ENCODE data around the gene RAB15.

Gene RAB15

GRCh38 chr14:64971943-64972791 is at the start of gene RAB15:
Gene RAB15, minus strand, starts transcription at chr14:64972336. Its CDS starts 260 bp downstream, at chr14:64972076.
- peak in 1 of 4 experiments; percentile 46 for DNase-seq

DNA sequence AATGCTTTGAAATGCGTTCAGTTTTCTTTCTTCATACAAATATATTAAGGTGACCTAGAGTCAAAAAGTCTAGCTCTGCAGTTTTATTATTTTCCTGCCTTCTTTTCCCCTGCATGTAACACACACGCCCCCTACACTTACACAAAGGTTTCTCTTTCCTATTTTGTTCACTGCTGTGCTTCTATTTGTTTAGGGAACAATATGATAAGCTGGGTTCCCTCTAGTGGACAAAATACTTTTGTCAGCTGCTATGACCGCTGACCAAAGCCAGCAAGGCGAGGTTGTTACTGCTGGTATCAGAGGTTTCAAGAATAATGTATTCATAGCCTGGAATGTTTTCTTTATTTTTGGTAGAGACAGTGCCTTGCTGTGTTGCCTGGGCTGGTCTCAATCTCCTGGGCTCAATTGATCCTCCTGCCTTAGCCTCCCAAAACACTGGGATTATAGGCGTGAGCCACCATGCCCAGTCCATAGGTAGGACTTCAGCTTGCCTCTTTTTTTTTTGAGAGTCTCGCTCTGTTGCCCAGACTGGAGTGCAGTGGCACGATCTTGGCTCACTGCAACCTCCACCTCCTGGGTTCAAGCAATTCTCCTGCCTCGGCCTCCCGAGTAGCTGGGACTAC is 47.9 kb upstream of the RAB15 start:
- no peak for DNase-seq

DNA sequence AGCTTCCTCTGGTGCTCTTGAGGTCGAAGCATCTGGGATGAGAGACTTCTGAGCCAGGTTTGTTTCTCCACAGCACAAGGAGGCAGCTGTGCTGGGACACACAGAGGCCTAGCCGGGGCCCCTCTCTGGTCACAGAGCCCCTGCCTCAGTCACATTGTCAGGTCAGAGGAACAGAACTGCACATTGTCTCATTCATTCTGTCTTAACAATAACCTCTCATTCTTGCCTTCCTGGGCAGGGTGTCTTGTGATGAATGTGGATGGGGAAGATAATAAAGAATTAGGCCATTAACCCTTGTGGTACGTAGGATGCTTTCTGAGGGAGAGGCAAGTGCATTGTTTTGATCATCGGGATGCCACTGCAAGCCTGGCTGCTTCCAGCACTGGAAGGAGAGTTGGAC is 44.3 kb upstream of the RAB15 start:
- DNase-seq: no peak

GRCh38 chr14:65015391-65015790 is 43.3 kb upstream of the RAB15 start:
- DNase-seq: no peak

GRCh38 chr14:65012353-65012752 is 40.2 kb upstream of the RAB15 start:
- DNase-seq: no peak

DNA sequence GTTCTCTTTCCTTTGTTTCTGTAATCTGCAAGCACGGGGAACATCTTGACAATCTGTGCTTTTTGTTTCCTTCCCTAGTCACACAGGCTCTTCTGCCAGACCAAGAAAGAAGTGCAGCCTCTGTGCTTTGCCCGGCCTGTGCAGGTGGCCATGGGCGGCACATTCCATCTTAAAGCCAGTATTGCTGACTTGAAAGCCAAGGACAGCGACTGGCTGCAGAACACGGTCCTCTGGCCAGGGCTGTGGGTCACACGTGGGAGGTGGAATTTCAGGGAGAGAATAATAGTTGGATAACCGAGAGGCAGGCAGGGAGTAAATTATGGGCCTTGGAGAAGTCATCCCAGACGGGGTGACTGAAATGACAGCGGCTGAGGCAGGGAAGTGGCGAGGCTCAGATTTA is 39.4 kb upstream of the RAB15 start:
- DNase-seq: no peak

DNA sequence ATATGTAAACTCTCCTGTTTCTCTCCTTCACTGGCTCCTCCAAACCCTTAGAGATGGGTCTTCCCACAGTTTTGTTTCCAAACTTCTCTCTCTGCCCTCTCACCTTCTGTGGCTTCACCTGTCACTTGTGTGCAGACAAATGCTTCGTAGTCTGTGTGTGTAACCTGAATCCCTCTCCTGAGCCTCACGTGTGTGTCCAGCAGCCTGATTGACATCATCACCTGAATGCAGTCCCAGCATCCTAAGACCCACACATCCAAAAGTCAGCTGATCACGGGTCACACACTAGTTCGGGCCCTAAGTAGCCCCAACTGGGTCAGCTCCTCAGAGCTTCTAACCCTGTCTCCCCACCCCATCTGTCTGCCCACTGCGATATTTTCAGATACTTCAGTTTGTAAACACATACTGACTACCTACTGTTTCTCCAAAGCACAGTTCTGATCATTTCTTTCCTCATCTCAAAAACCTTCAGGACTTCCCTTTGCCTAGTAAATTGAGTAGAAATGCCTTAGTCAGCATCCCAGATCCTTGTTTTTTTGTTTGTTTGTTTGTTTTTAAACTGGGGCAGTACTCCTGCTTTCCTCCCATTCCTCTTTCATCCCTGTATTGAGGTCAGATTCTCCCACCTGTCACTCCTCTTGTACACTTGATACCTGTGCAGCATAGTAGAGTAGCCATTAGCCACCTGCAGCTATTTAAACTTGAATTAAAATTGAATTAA is 38.2 kb upstream of the RAB15 start:
- no peak for DNase-seq

- no peak for DNase-seq
These were observed 35.1 kb upstream of the RAB15 start for GRCh38 chr14:65007202-65007601.

DNA sequence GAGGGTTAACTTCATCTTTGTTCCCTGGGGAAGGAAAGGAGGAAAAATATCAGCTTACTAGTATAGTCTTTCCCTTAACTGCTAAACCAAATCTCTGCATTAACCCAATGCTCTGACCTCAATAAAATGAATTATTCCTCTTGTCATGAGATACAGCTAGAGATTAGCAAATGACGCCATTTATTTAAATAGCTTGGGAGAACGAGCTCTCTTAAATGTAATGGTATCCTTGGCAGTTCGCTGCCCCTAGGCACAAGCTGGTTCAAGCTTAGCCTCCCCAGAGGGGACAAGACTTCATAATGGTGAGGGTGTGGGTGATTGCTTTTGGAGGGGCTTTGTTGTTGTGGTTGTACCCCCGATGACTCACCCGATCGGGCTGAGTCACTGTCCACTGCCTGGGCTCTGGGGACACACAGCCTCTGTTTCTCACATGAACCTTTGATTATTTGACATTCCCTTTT is 34.2 kb upstream of the RAB15 start:
- no peak for DNase-seq

GRCh38 chr14:65003394-65003793 is 31.3 kb upstream of the RAB15 start:
- no peak for DNase-seq

GRCh38 chr14:65002586-65003210 is 30.6 kb upstream of the RAB15 start:
- DNase-seq: no peak

DNA sequence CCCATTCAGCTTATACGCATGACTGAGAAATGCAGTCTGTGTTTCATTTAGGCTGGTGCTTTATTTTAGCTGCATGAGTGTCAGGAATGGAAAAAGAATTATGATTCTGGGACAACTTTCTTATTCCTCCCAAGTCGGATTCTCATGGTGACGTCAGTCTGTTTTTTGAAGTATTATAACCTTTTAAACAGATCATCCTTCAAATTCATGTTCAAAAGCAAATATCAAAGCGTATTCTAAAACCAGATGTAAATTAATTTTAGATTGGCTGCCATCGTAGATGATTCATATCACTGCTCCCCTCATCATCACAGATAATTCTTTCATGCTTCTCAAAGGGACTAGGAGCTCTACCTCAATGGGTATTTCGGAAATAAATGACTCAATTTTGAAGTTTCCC is 29.6 kb upstream of the RAB15 start:
- DNase-seq: no peak

GRCh38 chr14:65000898-65001591 is 28.9 kb upstream of the RAB15 start:
- no peak for DNase-seq

DNA sequence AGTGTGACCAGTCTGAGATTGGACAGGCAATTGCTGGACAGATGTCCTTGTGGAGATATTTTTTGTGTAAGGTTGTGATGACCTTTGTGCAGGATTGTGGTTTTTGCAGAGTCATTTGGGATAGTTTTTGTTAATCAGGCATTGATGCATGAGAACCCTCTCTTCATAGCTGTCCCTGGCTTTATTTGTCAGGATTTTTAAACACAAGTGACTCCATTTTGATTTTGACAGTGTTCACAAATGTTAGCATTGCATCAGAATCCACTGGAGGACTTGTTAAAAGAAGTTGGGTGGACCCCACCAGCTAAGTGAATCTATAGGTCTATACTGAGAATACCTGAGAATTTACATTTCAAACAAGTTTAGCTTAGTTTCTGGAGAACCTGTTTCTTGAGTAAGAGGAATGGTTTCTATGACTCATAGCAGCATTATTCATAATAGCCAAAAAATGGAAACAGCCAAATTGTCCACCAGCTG is 26.4 kb upstream of the RAB15 start:
- DNase-seq: no peak

GRCh38 chr14:64997108-64997794 is 25.1 kb upstream of the RAB15 start:
- DNase-seq: no peak

GRCh38 chr14:64995291-64995690 is 23.2 kb upstream of the RAB15 start:
- DNase-seq: no peak

DNA sequence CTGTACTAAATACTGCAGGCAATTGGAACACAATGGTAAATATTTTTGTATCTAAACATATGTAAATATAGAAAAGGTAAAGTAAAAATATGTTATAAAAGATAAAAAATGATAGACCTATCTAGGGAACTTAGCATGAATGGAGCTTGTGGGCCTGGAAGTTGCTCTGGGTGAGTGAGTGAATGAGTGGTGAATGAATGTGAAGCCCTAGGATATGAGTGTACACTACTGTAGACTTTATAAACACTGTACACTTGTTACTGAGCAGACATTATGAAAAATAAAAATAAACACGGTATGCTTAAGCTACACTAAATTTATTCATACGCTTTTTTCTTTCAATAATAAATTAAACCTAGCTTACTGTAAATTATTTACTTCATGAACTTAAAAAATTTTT is 22.4 kb upstream of the RAB15 start:
- no peak for DNase-seq

- DNase-seq: no peak
These were observed 21.3 kb upstream of the RAB15 start for GRCh38 chr14:64993266-64993930.

DNA sequence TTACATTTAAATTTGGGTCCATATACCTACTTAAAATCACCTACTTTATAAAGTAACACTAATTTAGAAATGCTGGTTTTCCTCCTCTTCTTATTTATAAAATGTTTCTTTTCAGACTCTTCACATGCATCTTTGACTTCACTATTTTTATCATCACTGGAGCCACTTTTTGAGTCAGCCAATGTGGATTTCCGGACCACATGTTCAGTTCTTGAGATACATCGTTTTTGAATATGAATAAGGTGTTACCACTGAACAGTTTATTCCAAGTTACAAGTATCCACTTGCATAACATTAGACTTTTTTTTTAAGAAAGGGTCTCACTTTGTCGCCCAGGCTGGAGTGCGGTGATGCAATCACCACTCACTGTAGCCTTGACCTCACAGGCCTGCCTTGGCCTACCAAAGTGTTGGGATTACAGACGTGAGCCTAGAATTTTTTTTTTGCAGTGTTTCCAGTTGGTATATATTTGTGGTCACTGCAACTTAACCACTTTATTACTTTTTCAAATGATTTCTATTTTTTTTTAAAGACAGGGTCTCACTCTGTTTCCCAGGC is 20.3 kb upstream of the RAB15 start:
- no peak for DNase-seq

GRCh38 chr14:64990939-64991338 is 18.8 kb upstream of the RAB15 start:
- no peak for DNase-seq

DNA sequence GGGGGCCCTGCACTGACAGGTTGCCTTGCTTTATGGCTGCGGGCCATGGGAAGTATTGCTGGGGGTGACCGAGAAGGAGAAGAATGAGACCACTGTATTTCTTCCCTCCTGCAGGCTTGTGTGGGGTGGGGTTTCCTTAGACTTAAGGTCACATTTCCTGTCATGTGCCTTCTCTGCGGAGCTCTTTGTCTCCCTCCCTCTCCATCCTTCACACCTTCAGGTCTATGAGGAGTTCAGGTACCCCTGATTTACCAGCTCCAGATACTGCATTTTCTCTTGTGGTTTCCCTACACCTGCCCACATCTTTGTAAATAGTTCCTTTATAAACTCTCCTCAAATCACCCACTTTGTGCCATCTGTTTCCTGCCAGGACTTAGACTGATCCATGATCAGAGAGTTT is 18.2 kb upstream of the RAB15 start:
- DNase-seq: no peak

All from activated naive CD4-positive, alpha-beta T cell (primary cell).